Left forelimb (tissue), 1 donor: ENCODE data around the gene C19orf81.

Source experiments
- DNase-seq: peaks from one replicate; pipeline ENCODE4 v3.0.0-alpha.2; 2018; ENCODE audit warnings: low spot score

Gene C19orf81

DNA sequence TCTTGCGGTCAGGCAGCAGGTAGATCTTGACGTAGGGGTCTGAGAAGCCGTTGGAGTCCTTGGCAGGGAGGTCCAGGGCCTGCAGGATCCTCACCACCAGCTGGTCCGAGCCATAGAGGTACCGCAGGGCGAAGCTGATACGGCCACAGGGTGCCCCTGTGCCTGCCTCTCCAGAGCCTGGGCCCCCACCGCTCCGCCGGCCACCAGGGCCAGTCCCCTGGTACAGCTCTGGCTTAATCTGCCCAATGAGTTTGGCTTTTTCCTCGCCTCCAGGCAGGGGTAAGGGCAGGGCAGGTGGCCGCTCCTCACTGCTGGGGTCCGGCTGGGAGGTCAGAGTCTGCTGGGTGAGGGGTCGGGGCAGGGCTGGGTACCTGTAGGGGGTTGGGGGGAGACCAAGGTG, 19.4 kb upstream of the C19orf81 start:
- no peak for DNase-seq

DNA sequence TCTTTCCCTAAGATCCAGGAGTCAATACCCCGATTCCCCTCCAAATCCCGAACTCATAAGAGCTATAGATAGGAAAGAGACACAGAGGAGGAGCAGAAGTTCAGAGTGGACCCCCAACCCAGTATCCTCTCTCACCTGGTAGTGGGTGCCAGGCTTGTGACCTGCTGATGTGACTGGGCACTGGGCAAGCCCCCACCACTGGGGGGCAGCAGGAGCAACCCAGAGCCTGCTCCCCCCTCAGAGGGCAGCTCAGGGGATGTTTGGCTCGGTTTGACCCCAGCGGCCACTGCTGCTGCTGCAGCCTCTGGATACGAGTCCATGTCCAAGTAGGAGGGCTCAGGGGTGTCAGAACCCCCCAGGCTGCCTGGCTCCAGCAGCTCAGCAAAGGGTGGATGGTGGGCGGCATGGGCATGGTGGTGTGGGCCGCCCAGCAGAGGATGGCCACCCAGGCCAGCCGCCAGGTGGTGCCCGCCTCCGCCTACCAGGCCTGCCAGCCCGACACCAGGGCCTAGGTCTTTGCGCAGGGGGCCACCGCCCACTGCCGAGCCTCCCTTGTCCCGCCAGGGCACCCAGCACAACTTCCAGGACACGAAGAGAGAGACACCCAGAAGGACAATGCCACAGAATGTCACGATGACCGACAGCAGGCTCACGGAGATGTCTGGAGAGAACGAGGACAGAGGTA, 17.0 kb upstream of the C19orf81 start:
- DNase-seq: no peak

DNA sequence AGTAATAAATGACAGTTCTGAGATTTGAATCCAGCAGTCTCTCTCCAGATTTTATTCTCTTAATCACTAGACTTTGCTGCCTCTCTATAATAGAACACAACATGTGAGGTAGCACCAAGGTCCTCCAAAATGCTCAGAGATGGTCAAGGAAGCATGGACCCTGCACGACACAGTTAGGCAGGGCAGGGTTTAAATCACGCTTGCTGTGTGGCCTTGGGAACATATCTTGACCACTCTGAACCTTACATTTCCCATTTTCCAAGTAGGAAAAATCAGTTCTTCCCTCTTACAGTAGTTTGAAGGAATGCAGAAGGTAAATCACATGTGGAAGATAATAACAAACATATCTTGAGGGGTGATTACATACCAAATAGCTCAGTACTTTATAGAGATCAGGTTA, 15.9 kb upstream of the C19orf81 start:
- no peak for DNase-seq

DNA sequence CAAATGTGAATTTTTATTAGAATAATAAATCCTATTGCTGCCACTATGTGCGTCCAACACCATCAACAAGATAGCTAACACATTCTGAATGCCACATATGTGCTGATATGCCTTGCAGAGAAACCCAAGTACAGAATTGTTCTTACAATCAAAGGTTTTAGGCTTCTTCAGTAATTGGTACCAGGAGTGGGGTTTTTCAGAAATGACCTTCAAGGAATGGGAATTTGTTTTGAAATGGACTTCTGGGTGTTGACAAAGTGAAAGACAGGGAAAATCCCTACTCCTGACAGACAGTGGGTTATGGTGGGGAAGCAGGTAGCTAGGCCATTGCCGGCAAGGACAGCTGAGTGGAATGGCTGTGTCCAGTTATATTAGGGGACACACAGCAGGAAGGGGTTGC, 15.3 kb upstream of the C19orf81 start:
- DNase-seq: no peak

DNA sequence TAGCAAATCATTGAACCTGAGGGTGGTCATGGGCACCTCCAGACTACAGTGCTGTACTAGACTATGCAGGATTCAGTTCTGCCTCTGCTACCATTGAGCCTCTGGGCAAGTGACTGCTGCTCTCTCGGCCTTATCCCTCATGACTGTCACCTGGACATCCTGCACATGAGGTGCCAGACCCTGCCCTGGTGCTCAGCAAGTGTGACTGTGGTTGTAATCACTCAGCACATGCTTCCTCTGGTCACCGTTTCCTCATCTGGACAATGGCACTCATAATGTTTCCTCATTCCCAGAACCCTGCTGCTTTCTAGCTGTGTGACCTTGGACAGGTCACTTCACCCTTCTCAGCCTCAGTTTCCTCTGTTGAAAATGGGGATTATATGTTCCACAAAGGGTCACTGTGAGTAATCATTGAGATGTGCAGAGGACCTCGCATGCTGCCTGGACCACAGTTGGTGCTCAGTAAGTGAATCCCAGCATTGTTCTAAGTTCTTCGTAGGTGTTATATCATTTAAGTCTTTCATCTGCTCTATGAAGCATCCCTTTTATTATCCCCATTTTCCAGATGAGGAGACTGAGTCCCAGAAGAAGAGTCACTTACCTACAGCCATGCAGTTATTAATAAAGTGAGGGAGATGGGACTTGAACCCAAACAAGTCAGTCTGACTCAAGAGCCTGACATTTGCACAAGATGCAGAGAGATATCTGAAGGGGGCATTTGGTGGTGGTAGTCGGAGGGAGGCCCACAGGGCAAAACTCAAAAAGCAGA, 12.7 kb upstream of the C19orf81 start:
- DNase-seq: no peak

DNA sequence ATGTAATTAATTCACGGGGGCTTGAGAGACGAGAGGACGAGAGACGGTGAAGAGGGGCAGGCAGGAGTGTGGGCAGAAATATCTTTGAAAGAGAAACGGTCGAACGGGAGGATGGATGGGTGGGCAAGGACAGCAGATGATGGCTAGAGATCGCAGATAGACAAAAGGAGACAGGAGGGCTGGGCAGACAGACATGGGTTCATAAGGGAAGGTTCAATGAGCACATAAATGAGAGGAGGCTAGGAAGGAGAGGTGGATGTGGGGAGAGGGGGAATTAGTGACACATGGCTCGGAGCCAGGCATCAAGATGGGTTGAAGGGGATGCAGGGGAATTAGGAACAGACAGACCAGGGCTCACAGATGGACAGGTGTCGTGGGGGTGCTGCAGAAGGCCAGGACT, 10.6 kb upstream of the C19orf81 start:
- DNase-seq: no peak

DNA sequence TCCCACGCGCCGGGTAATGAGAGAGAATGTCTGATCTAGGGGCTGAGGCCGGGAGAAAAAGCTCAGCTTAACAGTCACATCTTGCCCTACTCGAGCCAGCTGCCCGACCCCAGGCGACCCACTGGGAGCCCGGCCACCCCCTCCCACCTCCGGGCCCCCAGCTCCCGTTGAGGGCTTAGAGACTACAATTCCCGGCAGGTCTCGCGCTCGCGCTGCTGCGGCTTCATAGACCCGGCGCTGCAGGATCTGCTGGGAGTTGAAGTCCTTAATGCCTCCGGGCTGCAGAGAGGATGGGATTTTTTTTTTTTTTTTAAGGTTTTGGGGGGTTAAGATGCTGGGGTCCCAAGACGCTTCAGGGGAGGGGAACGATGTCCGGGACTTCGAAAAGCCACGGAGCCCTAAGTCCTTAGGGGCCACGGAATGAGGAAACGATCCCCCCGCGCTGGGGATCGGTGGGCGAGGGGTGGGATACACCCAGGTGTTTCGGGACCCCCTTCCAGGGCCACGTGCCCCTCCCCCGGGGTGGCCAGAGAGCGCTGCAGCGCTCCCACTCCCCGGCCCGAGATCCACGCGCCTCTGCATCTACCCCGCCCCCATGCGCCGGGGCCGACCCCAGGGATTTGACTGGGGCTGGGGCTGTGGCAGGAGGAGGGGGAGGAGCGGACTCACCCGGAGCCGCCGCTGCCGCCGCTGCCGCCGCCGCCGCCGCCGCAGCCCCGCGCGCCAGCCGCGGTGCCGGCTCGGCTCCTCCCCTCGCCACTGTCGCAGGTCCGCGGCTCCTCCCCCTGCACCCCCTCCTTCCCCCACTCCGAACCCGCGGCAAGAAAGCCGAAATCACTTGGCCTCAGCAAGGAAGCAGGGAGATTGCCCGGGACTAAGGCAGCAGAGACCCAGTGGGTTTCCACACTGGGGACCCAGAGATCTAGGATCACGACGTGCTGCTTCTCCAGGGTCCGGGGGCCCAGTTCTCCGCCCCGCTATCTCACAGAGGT, 9.8 kb upstream of the C19orf81 start, which contains the start of gene SYT3:
TSS of gene SYT3 (minus strand) at position 761 of the 992 bp plus-strand sequence. CDS start 2,470 bp downstream, outside the sequence.
- DNase-seq: no peak

DNA sequence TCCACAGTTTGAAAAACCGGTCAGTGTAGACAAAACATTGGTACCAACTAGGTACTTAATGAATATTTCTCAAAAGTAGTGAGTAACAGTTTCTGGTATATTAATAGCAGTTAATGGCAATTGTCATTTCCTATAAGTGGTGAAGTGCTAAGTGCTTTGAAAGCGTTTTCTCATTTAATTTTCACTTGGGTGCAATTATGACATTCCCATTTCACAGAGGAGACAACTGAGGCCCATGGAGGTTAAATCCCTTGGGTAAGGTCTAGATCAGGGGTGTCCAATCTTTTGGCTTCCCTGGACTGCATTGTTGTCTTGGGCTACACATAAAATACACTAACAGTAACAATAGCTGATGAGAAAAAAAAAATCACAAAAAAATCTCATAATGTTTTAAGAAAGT, 8.9 kb upstream of the C19orf81 start:
- no peak for DNase-seq

DNA sequence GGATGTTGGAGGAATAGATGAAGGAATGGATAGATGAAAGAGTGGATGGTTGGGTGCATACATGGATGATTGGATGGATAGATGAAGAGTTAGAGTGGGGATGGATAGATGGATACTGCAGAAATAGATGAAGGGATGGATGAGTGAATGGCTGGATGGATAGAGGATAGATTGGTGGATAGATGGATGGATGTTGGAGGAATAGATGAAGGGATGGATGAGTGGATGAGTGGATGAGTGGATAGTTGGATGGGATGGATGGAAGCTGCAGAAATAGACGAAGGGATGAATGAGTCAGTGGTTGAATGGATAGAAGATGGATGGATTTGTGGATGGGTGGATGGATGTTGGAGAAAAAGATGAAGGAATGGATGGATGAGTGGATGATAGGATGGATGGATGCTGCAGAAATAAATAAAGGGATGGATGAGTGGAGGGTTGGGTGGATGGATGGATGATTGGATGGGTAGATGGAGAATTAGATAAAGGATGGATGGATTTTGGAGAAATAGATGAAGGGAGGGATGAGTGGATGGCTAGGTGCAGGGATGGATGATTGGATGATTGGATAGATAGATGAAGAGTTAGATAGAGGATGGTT, 4.8 kb upstream of the C19orf81 start:
- no peak for DNase-seq

DNA sequence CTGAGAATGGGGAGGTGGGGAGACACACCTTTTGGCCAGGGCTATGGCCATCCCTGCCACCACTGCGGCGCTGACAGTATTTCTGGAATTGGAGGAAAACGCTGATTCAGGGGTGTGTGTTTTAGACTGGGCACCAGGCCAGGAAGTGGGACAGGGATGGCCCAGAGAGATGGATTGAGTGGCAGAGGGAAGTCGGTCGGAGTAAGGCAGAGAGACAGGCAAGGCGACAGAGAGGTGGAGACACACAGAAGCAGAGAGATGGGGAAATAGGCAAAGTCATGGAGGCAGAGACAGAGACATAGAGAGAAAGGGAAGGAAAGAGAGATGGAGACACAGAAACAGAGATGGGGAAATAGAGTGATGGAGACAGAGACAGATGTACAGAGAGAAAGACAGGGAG, 4.1 kb upstream of the C19orf81 start:
- no peak for DNase-seq

DNA sequence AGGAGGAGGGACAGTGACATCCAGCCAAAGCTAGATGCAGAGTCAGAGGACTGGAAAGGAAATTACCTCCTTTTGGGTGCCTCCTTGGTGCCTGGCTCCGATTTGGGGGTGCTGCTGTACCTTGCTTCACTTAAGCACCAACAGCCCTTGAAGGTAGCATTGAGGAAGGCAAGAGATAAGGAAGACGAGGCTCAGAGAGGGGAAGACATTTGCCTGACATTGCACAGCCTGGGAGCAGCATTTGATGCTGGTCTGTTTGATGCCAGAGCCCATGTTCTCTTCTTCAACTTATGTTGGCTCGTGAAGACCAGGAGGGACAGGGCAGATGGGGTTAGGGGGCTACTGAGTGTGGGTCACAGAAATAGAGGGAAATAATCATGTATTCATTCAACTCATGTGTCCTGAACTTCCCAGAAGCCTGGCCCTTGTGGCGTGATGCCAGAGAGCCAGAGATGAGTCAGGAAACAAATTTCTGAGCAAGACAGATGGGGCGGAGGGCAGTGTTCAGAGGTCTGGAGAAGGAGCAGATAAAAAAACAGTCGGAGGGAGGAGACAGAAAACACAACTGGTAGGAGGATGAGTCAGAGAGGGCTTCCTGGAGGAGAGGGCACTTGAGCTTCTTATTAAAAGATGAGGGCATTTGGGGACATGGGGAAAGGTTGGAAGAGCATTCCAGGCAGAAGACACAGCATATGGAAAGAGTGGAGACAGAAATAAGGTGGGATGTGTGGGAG, 3.0 kb upstream of the C19orf81 start:
- no peak for DNase-seq

DNA sequence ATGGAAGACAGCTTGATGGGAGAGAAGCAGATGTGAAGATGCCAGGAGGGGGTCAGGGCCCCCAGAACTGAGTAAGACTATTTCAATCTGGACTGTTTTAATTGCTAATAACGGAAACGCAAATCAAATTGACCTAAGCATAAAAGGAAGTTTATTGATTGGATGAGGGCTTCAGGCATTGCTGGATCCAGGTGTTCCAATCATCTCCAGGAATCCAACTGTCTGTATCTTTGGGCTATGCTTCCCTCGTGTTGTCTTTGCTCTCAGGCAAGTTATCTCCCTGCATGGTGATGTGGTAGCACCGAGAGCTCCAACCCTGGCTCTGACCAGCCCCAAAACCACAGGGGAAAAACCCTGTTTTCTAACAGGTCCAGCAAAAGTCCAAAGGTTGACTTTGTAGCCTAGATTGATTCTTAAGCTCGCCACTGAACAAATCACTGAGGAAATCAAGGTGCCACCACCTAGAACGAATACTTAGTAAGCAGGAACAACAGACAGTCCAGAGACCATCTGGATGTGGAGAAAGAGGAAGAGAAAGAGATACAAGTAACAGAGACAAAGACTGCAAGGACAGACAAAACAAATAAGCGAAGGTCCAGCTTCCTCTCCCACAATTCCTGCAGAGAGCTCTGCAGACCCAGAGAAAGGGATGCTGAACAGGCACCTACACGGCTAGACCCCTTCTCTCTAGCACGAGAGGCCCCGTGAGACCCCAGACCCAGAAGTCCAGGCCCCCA, 1.2 kb upstream of the C19orf81 start:
- no peak for DNase-seq

DNA sequence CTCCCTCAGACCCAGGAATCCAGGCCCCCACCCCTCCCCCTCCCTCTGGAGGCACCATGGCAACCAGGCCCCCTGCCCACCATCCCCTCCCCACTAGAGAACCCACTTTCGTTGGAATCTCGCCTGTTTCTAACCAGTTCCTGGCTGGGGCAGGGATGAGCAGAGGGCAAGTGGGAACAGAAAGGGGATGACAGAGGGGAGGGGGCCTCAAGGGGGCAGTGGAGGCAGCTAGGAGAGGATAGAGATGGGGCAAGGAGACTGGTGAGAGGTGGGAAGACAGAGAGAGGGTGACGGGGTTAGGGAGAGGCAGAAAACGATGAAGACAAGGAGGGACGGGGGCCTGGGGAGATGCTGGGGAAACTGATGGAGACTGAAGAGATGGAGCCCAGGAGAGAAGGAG, 586 bp upstream of the C19orf81 start:
- DNase-seq: no peak

DNA sequence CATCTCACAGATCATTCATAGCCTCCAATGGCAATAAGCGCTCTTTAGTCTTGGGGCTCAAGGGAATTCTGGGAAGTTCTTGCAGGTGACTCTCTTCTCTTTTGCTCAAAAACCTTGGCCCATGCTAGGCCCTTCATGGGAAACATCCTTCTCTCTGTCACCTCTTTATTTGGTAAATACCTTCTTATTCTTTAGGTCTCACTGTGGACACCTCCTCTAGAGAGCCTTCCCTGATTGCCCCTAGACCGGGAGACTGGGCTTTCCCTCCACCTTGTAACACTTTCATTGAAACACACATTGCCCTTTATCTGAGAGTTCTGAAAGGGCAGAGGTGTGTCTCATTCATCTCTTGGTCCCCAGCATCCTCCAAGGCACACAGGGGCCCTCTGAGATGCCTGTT, 1.9 kb downstream of the C19orf81 start:
- no peak for DNase-seq

DNA sequence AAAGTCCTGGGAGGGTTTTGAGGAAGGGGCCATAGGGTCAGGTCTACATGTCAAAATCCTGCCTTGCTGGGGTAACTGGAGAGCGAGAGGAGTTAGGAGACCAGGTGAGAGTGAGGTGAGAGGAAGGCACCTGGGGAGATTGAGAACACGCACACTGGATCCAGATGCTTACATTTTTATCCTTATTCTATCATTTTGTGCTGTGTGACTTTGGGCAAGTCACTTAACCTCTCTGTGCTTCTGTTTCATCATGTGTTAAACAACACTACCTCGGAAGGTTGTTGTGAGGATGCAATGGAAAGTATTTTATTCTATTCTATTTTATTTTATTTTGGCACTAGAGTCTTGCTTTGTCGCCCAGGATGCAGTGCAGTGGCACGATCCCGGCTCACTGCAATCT, 3.5 kb downstream of the C19orf81 start:
- no peak for DNase-seq

DNA sequence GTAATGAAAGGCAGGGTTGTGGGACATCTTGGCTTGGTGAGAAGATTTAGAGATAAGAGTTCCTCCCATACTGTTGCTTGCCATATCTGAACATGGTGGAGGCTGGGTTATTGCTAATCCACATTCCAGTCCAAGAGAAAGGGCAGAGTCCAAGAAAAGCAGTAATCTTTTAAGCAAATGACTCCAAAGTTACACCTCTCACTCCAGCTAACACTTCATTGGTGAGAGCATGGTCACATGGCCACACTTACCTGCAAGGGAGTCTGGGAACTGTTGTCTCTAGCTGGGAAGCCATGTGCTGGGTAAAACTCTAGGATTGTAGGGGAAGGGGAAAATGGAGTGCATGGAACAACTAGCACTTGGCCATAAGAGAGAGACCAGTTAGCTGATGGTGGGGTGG, 5.6 kb downstream of the C19orf81 start:
- DNase-seq: no peak

DNA sequence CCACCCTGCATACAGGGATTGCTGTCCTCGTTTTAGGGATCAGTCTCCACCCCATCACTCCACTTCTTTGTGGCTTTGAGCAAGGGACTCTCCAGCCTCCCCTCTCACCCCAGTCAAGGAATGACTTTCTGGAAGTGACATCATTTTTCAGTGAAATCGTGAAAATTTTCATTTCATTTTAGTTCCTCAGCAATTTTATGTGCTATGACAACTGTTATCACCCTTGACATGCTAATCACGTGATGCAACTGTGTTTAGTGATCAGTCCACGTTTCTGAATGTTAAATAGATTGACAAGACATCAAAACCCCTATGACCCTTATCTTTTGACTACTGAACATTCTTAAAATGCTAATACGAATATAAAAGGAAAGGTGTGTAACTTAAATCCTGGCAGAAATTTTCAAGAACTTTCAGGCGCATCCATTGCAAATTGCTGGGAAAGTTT, 8.0 kb downstream of the C19orf81 start:
- DNase-seq: no peak

DNA sequence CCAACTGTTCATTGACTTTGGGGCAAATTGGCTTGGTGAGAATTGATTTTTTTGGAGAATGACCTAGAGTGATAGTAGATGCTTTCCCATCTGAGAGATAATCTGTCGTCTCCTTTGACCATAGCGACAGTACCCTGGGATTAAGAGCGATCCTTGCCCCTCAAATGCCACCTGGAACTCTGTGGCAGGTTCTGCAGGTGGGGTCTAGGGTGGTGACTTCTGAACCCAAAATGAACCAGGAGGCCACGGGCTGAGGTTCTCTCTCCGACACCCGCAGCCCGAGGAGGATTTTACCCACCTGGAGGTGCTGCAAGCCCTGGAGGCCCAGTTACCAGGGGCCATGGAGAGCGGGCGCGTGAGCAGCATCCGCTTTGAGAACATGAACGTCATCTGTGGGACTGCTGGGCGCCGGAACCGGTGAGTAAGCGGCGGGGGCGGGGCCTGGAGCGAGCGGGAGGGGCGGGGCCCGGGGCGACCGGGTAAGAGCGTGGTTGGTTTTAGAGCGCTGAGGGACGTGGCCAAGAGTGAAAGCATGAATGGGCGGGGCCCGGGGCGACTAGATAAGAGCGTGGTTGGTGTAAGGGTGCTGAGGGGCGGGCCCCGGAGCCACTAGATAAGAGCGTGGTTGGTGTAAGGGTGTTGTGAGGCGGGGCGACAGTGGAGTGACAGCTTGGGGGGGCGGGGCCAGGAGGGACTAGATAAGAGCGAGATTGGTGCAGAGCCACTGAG, 8.6 kb downstream of the C19orf81 start:
- DNase-seq: peak; percentile 82

DNA sequence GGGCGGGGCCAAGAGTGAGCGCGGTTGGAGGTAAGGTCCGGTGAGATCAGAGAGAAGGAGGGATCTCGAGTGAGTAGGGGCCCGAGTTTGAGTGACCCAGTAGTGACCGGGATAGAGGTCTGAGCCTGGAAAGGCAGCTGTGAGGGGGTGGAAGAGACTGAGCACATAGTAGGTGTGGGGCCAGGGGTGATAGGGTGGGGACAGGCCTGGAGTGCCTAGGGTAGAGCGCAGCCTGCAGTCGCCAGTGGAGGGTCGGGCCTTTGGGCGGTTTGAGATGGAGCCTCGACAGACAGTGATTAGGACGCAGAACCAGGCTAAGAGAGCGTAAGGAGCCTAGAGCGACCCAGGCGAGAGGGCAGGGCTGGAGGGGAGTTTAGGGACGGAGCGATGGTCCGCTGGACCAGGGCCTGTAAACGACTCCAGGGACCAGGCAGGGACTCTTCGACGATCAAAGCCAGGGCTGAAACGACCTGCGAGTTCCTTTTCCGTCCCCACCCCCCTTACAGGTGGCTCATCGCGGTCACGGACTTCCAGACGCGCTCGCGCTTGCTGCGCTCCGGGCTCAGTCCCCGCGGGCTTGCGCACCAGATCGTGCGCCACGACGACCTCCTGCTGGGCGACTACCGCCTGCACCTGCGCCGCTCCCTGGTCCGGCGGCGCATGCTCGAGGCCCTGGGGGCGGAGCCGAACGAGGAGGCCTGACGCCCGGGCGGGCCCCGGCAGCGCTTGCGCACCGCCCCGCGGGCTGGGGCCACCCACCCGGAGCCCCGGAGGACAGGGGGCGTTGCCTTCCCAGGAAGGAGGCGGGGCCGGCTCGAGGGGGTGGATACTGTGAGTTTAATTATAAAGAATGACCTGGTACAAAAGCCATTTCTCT, 9.4 kb downstream of the C19orf81 start:
- DNase-seq: peak; percentile 74
